ENCODE results near the gene MAFG. TPM values are rescaled to one million over a fixed set of nuclear protein-coding genes. Genes with fewer than 3 reads are reported as not detected.

MAFG gene
- total RNA-seq, 1 experiment from 2014 or later, result 73.1 TPM

- DNase-seq (ENCODE audit: low read depth, low spot score), result no peak
- in situ Hi-C loops (cut with HindIII; ENCODE audit: low pct_unique_long_range_greater_than_20kb, low sequenced_read_pairs), result no loop called here
Observed at GRCh38 chr17:81947189-81947588, 19.7 kb upstream of the MAFG start, which contains the start of gene MYADML2. TSS of gene MYADML2 (minus strand) at chr17:81947233. CDS start at chr17:81941741, 5,492 bp downstream.

DNA sequence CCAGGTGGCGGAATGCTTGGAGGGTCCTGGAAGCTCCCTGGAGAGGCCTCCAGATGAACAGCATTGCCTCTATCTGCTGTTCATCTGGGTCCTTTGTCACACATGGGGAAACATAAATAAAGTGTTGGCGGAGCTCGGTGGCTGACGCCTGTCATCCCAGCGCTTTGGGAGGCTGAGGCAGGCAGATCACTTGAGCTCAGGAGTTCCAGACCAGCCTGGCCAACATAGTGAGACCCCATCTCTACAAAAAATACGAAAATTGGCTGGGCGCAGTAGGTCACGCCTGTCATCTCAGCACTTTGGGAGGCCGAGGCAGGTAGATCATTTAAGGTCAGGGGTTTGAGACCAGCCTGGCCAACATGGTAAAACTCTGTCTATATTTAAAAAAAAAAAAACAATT is 17.3 kb upstream of the MAFG start:
- DNase-seq (ENCODE audit: low read depth, low spot score), result no peak
- in situ Hi-C loops (cut with HindIII; ENCODE audit: low pct_unique_long_range_greater_than_20kb, low sequenced_read_pairs), result no loop called here

DNA sequence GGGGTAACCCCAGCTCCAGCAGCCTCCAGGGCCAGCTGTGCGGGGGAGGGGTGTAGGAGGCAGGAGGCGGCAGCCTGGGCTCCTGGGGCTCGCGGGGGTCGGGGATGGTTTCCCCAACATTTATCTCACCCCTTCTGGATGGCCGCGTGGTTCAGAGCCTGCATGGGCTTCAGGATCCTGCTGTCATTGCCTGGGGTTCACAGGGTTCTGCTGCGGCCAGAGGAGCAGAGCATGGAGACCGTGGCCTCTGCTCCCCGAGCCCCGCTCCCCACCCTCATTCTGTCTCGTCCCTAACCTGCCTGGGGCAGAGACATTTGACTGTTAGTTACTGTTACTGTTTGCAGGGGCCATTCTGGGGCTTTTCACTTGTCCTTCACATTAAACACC is 14.6 kb upstream of the MAFG start:
- DNase-seq (ENCODE audit: low read depth, low spot score), result no peak
- in situ Hi-C loops (cut with HindIII; ENCODE audit: low pct_unique_long_range_greater_than_20kb, low sequenced_read_pairs), result no loop called here

DNA sequence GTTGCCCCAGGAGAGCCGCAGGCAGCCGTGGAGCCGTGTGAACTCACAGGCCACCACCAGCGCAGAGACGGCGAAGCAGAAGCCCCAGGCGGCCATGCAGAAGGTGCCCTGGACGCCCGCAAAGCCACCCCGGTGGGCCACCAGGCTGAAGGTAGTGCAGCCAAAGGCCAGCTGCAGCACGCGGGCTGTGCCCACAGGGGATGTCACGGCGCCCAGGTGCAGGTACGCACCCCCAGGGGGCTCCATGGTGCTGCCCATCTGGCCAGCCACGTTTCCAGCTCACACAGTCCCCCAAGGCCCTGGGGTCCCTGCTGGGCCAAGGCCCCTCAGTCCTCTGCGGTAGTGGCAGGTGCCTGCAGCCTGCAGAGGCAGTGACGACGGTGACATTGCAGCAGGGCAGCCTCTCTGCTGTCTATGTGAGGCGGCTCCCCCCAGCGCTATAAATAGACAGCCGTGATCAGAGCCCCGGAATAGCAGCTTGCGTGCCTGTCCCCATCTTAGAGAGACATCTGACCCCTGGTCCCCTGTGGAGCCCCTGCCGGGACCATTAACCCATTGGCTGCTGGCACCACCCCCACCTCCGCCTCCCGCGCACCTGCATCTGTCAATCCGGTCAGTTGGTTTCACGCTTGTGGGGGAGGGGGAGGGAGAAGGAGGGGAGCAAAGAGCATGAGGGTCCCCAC is 14.1 kb upstream of the MAFG start:
- DNase-seq (ENCODE audit: low read depth, low spot score), result no peak
- in situ Hi-C loops (cut with HindIII; ENCODE audit: low pct_unique_long_range_greater_than_20kb, low sequenced_read_pairs), result no loop called here

GRCh38 chr17:81940538-81941483 is 13.3 kb upstream of the MAFG start:
- DNase-seq (ENCODE audit: low read depth, low spot score), result no peak
- in situ Hi-C loops (cut with HindIII; ENCODE audit: low pct_unique_long_range_greater_than_20kb, low sequenced_read_pairs), result no loop called here

DNA sequence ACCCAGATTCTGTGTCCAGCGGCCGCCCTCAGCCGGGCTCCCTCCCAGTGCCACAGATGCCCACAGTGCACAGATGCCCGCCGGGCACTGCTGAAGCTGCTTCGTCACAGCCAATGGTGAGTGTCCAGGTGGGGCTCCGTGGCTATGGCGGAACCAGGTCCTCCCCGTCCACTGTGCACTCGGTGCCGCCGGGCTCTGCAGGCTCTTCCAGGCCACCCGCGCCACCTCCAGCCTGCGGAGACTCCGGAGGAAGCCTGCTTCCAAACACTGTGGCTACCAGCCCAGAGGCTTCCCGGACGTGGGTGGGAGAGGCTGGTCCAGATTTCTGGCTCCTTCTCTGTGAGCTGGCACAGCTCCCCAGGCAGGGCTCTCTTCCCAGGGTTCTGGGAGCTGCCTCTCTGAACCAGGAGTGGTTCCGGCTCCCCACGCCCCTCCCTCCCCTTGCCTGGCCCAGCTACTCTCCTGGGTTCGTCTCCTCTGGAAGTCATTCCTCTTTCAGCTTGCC is 12.4 kb upstream of the MAFG start:
- no peak for DNase-seq (ENCODE audit: low read depth, low spot score)
- in situ Hi-C loops (cut with HindIII; ENCODE audit: low pct_unique_long_range_greater_than_20kb, low sequenced_read_pairs), result no loop called here

- DNase-seq (ENCODE audit: low read depth, low spot score), result no peak
- in situ Hi-C loops (cut with HindIII; ENCODE audit: low pct_unique_long_range_greater_than_20kb, low sequenced_read_pairs), result no loop called here
Observed at GRCh38 chr17:81939218-81939617, 11.7 kb upstream of the MAFG start.

GRCh38 chr17:81935709-81936084 is 8.2 kb upstream of the MAFG start:
- in situ Hi-C loops (cut with HindIII; ENCODE audit: low pct_unique_long_range_greater_than_20kb, low sequenced_read_pairs), result no loop called here
- DNase-seq (ENCODE audit: low read depth, low spot score), result no peak

- DNase-seq (ENCODE audit: low read depth, low spot score), result no peak
- in situ Hi-C loops (cut with HindIII; ENCODE audit: low pct_unique_long_range_greater_than_20kb, low sequenced_read_pairs), result no loop called here
Observed at GRCh38 chr17:81934850-81935708, 7.5 kb upstream of the MAFG start.

DNA sequence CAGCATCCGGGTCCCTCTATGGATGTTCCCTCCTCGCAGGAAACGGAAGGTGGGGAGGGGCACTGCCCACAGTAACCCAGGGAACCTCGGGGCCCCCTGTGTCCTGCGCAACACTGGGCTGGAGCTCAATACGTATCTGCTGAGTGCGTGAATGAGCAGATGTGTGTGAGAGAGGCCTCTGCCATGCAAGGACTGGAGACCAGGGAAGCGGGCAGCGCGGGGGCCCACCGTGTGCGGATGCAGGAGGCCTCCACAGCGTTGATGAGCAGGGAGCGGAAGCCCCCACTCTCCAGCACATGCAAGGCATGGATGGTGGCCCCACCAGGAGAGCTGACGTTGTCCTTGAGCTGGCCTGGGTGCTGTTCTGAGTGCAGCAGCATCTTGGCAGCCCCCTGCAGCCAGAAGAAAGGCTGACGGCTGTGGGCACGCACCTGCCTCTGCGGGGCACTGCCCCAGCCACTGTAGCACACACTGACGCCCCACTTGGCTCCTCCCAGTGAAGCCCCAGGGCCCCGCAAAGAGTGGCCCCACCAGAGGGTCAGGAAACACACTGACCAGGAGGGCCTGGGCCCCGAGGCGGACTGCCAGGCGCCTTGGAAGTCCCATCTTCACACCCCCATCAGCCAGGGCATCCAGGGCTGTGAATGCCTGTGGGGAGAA is 6.7 kb upstream of the MAFG start:
- no peak for DNase-seq (ENCODE audit: low read depth, low spot score)
- in situ Hi-C loops (cut with HindIII; ENCODE audit: low pct_unique_long_range_greater_than_20kb, low sequenced_read_pairs), result no loop called here

DNA sequence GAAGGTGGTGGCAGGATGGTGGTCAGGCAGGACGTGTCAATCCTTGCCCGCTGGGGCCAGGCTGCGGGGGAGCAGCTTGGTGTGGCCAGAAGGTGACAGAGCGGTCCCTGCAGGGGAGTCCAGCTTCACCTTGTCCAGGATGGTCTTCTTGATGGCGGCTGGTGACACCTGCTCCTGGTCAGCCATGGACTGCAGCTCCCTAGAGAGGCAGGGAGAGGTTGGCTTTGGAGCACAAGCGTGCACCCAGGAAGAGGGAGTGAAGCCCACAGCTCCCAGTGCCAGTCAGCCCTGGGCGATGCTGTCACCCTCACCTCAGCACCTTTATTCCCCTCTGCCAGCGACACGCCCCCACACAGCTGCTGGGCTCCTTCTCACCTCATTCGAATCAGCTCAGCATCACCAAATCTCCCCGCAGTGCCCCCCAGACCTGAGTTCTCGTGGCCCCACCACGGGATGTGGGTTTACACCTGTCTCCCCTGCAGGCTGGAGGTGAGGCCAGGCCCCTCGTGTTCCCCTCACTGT is 5.7 kb upstream of the MAFG start:
- no peak for DNase-seq (ENCODE audit: low read depth, low spot score)
- in situ Hi-C loops (cut with HindIII; ENCODE audit: low pct_unique_long_range_greater_than_20kb, low sequenced_read_pairs), result no loop called here

DNA sequence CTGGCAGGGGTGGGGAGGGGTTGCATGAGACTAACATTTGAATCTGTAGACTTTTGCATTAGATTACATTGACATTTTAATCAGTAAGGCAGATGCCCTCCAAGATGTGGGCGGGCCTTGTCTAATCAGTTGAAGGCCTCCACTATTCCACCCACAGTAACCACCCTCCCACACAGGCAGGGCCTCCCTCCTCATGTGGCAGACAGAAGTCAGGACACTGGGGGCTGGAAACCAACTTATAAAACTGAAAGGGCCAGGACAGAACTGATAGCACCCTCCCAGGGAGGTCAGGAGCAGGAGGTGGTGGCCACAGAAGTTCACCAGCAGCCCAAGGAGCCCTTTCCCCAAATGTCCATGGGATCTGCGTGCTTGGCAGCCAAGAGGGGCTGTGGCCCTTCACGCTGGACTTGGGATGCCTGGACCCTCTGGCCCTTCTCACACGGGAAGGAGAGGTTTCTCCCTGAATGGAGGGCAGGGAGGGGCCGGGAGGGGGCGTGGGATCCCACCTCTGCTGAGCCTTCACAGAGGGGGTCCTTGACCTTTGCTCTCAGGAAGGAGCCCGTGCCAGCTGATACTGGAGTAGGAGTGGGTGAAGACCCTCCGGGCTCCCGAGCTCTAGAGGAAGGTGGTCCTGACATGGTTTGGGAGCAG is 4.9 kb upstream of the MAFG start:
- in situ Hi-C loops (cut with HindIII; ENCODE audit: low pct_unique_long_range_greater_than_20kb, low sequenced_read_pairs), result no loop called here
- DNase-seq (ENCODE audit: low read depth, low spot score), result no peak

DNA sequence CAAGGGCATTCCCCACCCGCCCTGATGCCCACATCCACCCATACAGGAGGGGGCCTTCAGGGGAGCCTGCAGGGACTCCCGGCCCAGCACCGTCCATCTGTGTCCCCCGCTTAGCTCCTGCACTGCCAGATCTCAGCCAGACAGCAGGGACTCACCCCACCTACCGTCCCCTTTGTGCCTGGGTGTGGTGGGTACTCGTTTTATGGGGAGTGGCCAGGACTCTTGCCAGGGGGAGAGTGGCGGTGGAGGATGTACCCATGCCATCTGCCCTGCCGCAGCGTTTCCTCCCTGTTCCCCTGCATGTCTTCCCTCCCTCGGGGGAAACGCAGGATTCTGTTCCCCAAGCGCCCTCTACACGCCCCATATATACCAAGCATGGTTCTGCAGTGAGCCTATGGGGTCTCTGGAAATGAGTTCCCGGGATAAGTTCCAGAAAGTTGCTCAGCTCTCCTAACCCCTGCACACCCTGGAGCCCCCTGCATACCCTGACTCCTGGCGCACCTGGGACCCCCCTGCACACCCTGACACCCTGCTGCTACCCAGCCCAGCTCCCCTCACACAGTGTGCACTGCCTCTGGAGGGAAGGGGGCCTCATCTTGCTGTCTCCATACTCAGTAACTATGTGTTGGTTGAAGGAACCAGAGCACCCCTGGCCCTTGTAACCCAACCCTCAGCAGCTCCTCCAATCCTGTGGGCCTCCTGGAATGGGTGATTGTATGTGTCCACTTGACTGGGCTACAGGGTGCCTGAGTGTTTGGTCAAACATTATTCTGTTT is 4.2 kb upstream of the MAFG start:
- no peak for DNase-seq (ENCODE audit: low read depth, low spot score)
- in situ Hi-C loops (cut with HindIII; ENCODE audit: low pct_unique_long_range_greater_than_20kb, low sequenced_read_pairs), result no loop called here

DNA sequence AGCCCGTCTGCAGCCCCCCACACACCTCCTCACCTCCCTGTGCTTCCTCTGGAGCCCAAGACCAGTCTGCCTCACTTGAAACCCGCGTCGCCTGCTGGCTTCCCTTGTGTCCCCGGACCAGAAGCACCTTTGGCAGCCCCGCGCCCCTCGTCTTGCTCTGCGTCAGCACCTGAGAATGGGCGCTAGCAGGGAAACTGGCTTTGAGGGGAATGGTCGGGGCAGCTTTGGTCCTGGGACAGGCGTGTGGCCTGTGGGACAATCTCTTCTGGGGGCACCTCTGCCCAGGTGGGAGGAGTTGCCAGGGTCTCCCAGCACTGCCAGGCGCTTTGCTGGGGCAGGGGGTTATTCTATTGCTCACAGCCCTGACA is 3.6 kb upstream of the MAFG start:
- DNase-seq (ENCODE audit: low read depth, low spot score), result no peak
- in situ Hi-C loops (cut with HindIII; ENCODE audit: low pct_unique_long_range_greater_than_20kb, low sequenced_read_pairs), result no loop called here

GRCh38 chr17:81930142-81931125 is 2.9 kb upstream of the MAFG start:
- peak; percentile 40 for DNase-seq (ENCODE audit: low read depth, low spot score)
- in situ Hi-C loops (cut with HindIII; ENCODE audit: low pct_unique_long_range_greater_than_20kb, low sequenced_read_pairs), result no loop called here

All from SK-MEL-5 (cell line).